EH (cell line): ENCODE results near the gene FNIP2.
"Not testable (repeated sequence)": the region's sequence is repeated elsewhere in the genome, so short reads cannot be mapped to it uniquely, and the experiment has no call there.

ENCODE experiments used
- DNase-seq: peaks from one replicate; pipeline ENCODE4 v3.0.0-alpha.2; 2015; ENCODE audit warnings: low read depth

FNIP2 gene

GRCh38 chr4:158870626-158871334, 102.0 kb downstream of the FNIP2 start:
- DNase-seq: no peak

GRCh38 chr4:158871335-158871724, 102.5 kb downstream of the FNIP2 start:
- DNase-seq: no peak

- DNase-seq: peak; percentile 95
Measured at GRCh38 chr4:158873795-158874401, 105.1 kb downstream of the FNIP2 start.

DNA sequence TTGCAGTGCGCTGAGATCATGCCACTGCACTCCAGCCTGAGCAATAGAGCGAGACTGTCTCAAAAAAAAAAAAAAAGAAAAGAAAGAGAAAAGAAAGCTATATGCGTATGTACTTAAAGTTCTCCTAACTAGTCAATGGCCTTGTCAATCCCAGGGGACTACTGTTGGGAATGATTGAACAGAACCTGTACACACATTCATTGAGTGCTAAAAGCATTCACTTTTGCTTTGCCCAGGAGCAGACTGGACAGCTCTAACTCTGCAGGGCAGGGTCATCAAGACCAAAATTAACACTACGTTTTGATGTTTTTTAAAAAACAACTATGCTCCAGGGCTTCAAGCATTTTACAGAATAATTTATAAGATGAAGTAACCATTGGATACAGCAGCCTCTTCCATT, 106.2 kb downstream of the FNIP2 start:
- DNase-seq: no peak

DNA sequence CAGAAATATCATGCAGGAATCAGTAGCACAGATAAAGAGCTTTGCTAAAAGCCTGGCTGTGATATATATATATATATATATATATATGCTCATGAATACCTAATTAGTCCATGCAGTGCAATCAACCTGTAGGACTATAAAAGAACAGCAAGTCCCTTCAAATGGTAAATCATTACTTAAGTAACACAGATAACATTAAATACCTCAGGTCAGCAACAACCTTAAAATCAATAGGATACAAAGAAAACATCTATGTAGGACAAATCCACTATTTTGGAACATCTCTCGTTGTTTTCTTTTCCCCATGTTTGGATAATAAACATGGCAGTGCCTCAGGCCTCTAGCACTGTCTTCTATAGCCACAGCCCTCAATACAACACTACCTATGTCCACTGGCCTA, 106.6 kb downstream of the FNIP2 start:
- no peak for DNase-seq

DNA sequence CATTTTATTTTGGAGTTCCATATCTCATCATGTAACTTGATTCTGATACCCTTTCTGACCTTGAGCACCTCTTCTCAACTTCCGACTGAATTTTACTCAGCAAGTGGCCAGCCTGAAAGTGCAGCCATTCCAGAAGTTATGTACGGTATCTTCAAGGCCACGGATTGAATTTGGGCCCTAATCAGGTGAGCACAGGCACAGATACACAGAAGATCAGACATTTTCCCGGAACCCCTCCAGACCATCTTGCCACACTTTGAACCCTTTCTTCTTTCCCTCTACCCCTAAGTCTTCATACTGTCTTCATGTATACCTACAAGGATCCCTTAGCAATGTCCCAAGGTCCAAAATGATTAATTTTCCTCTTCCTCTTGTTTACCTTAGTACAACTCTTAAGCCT, 108.2 kb downstream of the FNIP2 start:
- no peak for DNase-seq

GRCh38 chr4:158882142-158882541, 113.3 kb downstream of the FNIP2 start:
- not testable (repeated sequence) for DNase-seq

GRCh38 chr4:158884280-158884679, 115.5 kb downstream of the FNIP2 start:
- DNase-seq: peak; percentile 61

GRCh38 chr4:158885564-158885963, 116.7 kb downstream of the FNIP2 start:
- no peak for DNase-seq

DNA sequence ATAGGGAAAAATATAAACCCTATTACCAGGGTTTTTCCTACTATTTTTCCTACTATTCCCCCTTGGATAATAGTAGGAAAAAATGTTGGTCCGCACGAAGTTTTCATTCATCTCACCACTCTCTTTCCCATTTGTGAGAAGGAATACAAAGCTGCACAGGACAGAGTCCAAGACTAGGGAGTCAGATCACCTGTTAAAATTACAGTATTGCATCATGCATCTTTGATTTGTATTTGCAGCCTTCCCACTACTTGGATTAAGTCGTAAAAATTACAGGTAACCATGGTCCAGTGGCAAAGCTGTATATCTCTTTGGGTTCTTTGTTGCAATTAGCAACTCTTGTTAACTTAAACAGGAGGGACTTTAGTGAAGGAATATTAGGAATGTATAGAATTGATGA, 121.5 kb downstream of the FNIP2 start:
- DNase-seq: no peak

DNA sequence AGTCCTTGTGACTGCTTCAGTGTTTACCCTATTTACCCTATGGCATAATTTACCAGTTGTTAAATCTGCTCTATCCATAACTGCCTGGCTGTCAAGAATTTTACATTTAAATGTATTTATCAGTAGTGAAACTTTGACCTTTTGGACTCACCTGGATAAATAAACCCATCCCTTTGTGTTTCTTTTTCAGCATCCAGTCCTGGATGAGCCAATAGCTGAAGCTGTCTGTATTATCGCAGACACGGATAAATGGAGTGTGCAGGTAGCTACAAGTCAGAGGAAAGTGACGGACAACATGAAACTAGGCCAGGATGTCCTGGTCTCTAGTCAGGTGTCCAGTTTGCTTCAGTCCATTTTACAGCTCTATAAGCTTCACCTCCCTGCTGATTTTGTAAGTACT, 122.4 kb downstream of the FNIP2 start:
- DNase-seq: no peak

- no peak for DNase-seq
Measured at GRCh38 chr4:158894826-158895225, 126.0 kb downstream of the FNIP2 start.

- no peak for DNase-seq
Measured at GRCh38 chr4:158895797-158896576, 127.2 kb downstream of the FNIP2 start.

DNA sequence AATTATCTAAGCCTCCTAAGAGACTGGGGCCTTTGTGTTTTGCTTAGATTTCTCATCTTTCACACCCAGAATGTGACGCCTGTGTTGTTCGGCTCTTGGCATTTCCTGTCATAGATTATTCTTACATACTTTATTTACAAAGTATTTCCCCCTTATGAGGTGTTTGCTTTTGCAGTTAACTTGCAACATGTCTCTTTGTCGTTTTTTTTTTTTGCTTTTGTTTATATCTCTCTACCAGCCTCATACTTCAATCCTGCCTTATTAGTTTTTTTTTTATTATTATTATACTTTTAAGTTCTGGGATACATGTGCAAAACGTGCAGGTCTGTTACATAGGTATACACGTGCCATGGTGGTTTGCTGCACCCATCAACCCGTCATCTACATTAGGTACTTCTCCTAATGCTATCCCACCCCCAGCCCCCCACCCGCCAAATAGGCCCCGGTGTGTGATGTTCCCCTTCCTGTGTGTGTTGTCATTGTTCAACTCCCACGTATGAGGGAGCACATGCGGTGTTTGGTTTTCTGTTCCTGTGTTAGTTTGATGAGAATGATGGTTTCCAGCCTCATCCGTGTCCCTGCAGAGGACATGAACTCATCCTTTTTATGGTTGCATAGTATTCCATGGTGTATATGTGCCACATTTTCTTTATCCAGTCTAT, 127.9 kb downstream of the FNIP2 start:
- DNase-seq: not testable (repeated sequence)

GRCh38 chr4:158900408-158900807, 131.6 kb downstream of the FNIP2 start:
- DNase-seq: not testable (repeated sequence)

DNA sequence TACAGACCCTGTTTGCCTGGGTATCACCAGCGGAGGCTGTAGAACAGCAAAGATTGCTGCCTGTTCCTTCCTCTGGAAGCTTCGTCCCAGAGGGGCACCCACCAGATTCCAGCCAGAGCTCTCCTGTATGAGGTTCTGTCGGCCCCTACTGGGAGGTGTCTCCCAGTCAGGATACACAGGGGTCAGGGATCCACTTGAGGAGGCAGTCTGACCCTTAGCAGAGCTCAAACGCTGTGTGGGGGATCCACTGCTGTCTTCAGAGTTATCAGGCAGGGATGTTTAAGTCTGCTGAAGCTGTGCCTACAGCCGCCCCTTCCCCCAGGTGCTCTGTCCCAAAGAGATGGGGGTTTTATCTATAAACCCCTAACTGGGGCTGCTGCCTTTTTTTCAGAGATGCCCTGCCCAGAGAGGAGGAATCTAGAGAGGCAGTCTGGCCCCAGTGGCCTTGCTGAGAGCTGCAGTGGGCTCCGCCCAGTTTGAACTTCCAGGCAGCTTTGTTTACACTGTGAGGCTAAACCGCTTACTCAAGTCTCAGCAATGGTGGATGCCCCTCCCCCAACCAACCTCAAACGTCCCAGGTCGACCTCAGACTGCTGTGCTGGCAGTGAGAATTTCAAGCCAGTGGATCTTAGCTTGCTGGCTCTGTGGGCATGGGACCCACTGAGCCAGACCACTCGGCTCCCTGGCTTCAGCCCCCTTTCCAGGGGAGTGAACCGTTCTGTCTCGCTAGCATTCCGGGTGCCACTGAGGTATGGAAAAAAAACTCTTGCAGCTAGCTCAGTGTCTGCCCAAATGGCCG, 133.7 kb downstream of the FNIP2 start:
- DNase-seq: peak; percentile 87

GRCh38 chr4:158903079-158903456, 134.2 kb downstream of the FNIP2 start:
- no peak for DNase-seq

GRCh38 chr4:158903472-158904043, 134.7 kb downstream of the FNIP2 start:
- DNase-seq: no peak

GRCh38 chr4:158904815-158905214, 136.0 kb downstream of the FNIP2 start:
- no peak for DNase-seq

DNA sequence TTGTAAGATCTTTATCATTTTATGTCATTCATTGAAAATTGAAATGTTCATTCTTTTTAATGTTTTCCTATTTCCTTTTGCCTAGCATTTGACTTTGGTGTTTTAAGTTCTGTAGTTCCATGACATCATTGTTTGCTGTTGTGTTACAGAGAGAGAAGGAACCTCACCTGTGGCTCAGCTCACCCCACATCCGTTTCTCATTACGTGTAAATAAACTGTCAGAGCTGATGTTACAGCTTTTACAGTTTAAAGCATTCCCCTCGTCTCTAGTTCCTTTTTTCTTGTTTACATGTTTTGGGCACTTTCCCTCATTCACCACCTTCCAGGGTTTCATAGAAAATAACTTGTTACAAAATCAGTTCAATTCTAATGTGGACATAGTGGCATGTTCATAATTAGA, 137.2 kb downstream of the FNIP2 start:
- no peak for DNase-seq

GRCh38 chr4:158912390-158912789, 143.6 kb downstream of the FNIP2 start:
- DNase-seq: peak; percentile 42
